Smooth muscle cell (in vitro differentiated cells): ENCODE data around the gene DDX6. TPM values are rescaled to one million over a fixed set of nuclear protein-coding genes. Genes with fewer than 3 reads are reported as not detected.
"Not testable (repeated sequence)": the region's sequence is repeated elsewhere in the genome, so short reads cannot be mapped to it uniquely, and the experiment has no call there.

Experiments
- DNase-seq: peaks from one replicate; lab custom pipeline; 2025; ENCODE audit not compliant: unreplicated experiment; lab: John Stamatoyannopoulos, UW
- H2AFZ ChIP-seq: fragments of 200-600 bp; sonication (generic); 2 replicates; pipeline ENCODE4 v1.6.0; 2016; ENCODE audit warnings: antibody characterized with exemption, low read depth, mild to moderate bottlenecking
- H3F3A ChIP-seq: fragments of 200-600 bp; sonication (generic); 2 replicates; pipeline ENCODE4 v1.6.0; 2017; ENCODE audit warnings: antibody characterized with exemption, low read depth
- H3K27ac ChIP-seq: fragments of 200-600 bp; sonication (generic); 2 replicates; pipeline ENCODE4 v1.5.1; 2016; ENCODE audit warnings: low read depth, mild to moderate bottlenecking
- H3K27me3 ChIP-seq: fragments of 200-600 bp; sonication (generic); 2 replicates; pipeline ENCODE4 v1.6.1; 2016; ENCODE audit warnings: low read depth, mild to moderate bottlenecking
- H3K36me3 ChIP-seq: fragments of 200-600 bp; sonication (generic); 2 replicates; pipeline ENCODE4 v1.5.1; 2016; ENCODE audit warnings: low read depth
- H3K4me1 ChIP-seq: fragments of 200-600 bp; sonication (generic); 2 replicates; pipeline ENCODE4 v1.5.1; 2016; ENCODE audit warnings: low read depth
- H3K4me2 ChIP-seq: fragments of 200-600 bp; sonication (generic); 2 replicates; pipeline ENCODE4 v1.6.0; 2016; ENCODE audit warnings: mild to moderate bottlenecking
- H3K4me3 ChIP-seq: fragments of 200-600 bp; sonication (generic); 2 replicates; pipeline ENCODE4 v1.5.1; 2016; ENCODE audit warnings: mild to moderate bottlenecking
- H3K79me2 ChIP-seq: fragments of 200-600 bp; sonication (generic); 2 replicates; pipeline ENCODE4 v1.6.0; 2016; ENCODE audit warnings: low read depth, mild to moderate bottlenecking
- H3K9ac ChIP-seq: fragments of 200-600 bp; sonication (generic); 2 replicates; pipeline ENCODE4 v1.6.0; 2016; ENCODE audit warnings: low read depth
- H3K9me3 ChIP-seq: fragments of 200-600 bp; sonication (generic); replicated peaks from 2 replicates; pipeline ENCODE4 v1.5.1; 2016; ENCODE audit warnings: low read depth
- H4K20me1 ChIP-seq: fragments of 200-600 bp; sonication (generic); 2 replicates; pipeline ENCODE4 v1.6.0; 2016; ENCODE audit warnings: low read depth
- WGBS: methylation state at CpG from one replicate; pipeline ENCODE4 v1.1.7; 2016; ENCODE audit warnings: low lambda C conversion rate; 5-methylcytosine and 5-hydroxymethylcytosine counted together
- polyA plus RNA-seq: library from polyadenylated mRNA; unstranded; fragments of >200 nt; fragmentation: Nextera tagmentation; extraction: Ambion mirVana; gene quantifications from 2 replicates; pipeline ENCODE4 v1.2.1, GENCODE V29; 2016
- total RNA-seq: library from RNA; depleted of rRNA; stranded (reverse); fragments of >200 nt; gene quantifications from 2 replicates; pipeline ENCODE4 v1.2.3, GENCODE V29; 2014
- TF ChIP-seq, protein P1 (sequence below): fragments of 200-600 bp; sonication (generic); IDR thresholded peaks from 2 replicates; pipeline ENCODE4 v1.5.1; 2017; ENCODE audit warnings: borderline replicate concordance, mild to moderate bottlenecking, antibody characterized with exemption; ENCODE audit not compliant: insufficient read depth, poor library complexity, severe bottlenecking

Gene DDX6
- total and polyA plus RNA-seq, 2 experiments from 2014 or later, result 17.9 to 187 TPM

DNA sequence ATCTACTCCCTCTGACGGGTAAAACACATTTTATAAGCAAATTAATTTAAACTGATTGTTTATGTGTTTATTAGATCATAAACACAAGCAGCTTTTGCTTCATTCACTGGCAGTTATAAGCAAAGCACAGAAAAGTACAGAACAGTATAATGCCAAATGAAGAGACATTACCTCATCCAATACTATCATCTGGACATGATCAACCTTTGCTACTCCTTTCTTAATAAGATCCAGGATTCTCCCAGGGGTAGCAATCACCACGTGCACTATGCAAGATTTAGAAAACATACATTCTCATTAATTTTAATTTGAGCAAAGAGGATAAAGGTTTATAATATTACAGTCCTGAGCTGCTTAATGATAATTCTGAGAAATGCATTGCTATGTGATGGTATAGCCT, 27.9 kb downstream of the DDX6 start:
- Histone ChIP-seq H3K4me3 (no peak overlapping the region), H2AFZ (no peak overlapping the region), H3K9ac (no peak overlapping the region), H3K27ac (no peak overlapping the region), H4K20me1 (peaks cover 94% of the 10 kb centered on the region), H3K79me2 (peaks cover 58% of the 10 kb centered on the region), H3K4me2 (no peak overlapping the region), H3K27me3 (no peaks in the 10 kb centered on the region), H3K4me1 (no peaks in the 10 kb centered on the region), H3K36me3 (peaks cover 26% of the 10 kb centered on the region), H3F3A (peaks cover 6% of the 10 kb centered on the region), H3K9me3 (no peaks in the 10 kb centered on the region)
- WGBS, result 96% methylated on average over 2 of the region's 2 CpGs
- DNase-seq, result no peak
- TF ChIP-seq, protein P1, sequence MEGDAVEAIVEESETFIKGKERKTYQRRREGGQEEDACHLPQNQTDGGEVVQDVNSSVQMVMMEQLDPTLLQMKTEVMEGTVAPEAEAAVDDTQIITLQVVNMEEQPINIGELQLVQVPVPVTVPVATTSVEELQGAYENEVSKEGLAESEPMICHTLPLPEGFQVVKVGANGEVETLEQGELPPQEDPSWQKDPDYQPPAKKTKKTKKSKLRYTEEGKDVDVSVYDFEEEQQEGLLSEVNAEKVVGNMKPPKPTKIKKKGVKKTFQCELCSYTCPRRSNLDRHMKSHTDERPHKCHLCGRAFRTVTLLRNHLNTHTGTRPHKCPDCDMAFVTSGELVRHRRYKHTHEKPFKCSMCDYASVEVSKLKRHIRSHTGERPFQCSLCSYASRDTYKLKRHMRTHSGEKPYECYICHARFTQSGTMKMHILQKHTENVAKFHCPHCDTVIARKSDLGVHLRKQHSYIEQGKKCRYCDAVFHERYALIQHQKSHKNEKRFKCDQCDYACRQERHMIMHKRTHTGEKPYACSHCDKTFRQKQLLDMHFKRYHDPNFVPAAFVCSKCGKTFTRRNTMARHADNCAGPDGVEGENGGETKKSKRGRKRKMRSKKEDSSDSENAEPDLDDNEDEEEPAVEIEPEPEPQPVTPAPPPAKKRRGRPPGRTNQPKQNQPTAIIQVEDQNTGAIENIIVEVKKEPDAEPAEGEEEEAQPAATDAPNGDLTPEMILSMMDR, result no peak

DNA sequence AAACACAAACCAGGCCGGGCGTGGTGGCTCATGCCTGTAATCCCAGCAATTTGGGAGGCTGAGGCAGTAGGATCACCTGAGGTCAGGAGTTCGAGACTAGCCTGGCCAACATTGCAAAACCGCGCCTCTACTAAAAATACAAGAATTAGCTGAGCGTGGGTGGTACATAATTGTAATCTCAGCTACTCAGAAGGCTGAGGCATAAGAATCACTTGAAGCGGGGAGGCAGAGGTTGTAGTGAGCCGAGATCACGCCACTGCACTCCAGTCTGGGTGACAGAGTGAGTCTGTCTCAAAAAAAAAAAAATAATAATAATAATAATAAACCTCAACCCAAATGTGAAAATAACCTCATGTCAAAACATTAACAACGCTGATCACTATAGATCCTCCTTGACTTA, 29.0 kb downstream of the DDX6 start:
- peaks cover 32% of the 10 kb centered on the region for H3K36me3 ChIP-seq
- H3F3A ChIP-seq, result peaks cover 12% of the 10 kb centered on the region
- H3K79me2 ChIP-seq, result peaks cover 51% of the 10 kb centered on the region
- not testable (repeated sequence) for H3K27ac ChIP-seq, H3K4me2 ChIP-seq, H3K9ac ChIP-seq, H2AFZ ChIP-seq, DNase-seq, H3K4me3 ChIP-seq, H3K27me3 ChIP-seq, H3K9me3 ChIP-seq, H3K4me1 ChIP-seq
- 96% methylated on average over 10 of the region's 10 CpGs for WGBS
- H4K20me1 ChIP-seq, result peaks cover 94% of the 10 kb centered on the region

DNA sequence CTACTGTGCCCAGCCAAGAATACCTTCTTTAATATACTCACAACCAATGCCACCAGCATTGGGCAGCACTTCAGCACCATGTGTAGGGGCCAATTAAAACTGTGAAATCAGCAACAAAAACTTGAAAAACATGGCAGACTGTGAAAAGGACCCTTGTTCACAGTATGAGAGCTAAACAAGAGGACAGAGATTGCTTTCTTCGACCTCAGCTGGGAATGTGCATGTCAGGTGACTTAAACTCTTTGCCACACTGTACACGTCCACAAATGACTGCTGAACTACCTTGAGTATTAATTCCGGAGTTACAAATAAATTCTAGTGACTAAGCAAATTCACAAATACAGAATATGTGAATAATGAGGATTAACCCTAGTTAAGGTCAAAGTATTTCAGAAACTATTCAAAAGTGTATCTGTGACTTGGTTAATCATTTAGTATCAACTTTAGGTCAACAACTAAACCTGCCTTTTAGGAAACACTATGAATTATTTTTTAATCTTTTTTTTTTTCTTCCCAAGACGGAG, 33.0 kb downstream of the DDX6 start:
- Histone ChIP-seq H3K27me3 (no peaks in the 10 kb centered on the region), H3K9ac (no peak overlapping the region), H4K20me1 (peaks cover 87% of the 10 kb centered on the region), H3F3A (peaks cover 19% of the 10 kb centered on the region), H3K79me2 (peaks cover 27% of the 10 kb centered on the region), H3K4me2 (no peak overlapping the region), H3K4me3 (no peak overlapping the region), H3K4me1 (no peaks in the 10 kb centered on the region), H3K9me3 (no peaks in the 10 kb centered on the region), H2AFZ (no peak overlapping the region), H3K36me3 (peaks cover 53% of the 10 kb centered on the region), H3K27ac (no peak overlapping the region)
- TF ChIP-seq, protein P1, result no peak
- DNase-seq, result no peak
- 96% methylated on average over 4 of the region's 4 CpGs for WGBS

DNA sequence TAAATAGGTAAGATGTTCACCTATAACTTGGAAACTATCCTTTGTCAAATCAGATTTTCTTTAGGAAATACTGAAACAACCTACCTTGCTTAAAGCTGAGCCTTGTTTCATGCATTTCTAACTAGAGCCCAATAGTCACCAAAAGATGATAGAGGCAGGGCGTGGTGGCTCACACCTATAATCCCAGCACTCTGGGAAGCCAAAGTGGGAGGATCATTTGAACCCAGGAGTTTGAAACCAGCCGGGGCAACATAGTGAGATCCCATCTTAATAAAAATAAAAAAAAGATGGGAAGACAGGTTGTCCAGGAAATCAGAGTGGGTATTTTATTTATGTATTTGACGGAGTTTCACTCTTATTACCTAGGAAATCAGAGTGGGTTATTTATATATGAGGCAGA, 38.3 kb downstream of the DDX6 start:
- no peak overlapping the region for H3K4me2 ChIP-seq
- no peak overlapping the region for H3K4me3 ChIP-seq
- H3K27me3 ChIP-seq, result no peaks in the 10 kb centered on the region
- H3F3A ChIP-seq, result peaks cover 53% of the 10 kb centered on the region
- peaks cover 10% of the 10 kb centered on the region for H3K79me2 ChIP-seq
- 99% methylated on average over 3 of the region's 3 CpGs for WGBS
- TF ChIP-seq, protein P1, result no peak
- H3K9me3 ChIP-seq, result no peaks in the 10 kb centered on the region
- H2AFZ ChIP-seq, result no peak overlapping the region
- no peak overlapping the region for H3K9ac ChIP-seq
- no peaks in the 10 kb centered on the region for H3K4me1 ChIP-seq
- DNase-seq, result no peak
- peaks cover 42% of the 10 kb centered on the region for H3K36me3 ChIP-seq
- H4K20me1 ChIP-seq, result peaks cover 69% of the 10 kb centered on the region
- no peak overlapping the region for H3K27ac ChIP-seq
